H1 (cell line): ENCODE results near the gene TPBG. TPM values are rescaled to one million over a fixed set of nuclear protein-coding genes. Genes with fewer than 3 reads are reported as not detected.

Experiments used
- CTCF ChIA-PET: fragments of 300-600 bp; sonication (Branson Sonifier 250); formaldehyde crosslinking; loops from one replicate; lab custom pipeline; 2021; ENCODE audit not compliant: partially characterized antibody; lab: Charles Lee
- POLR2A ChIA-PET: fragments of 300-600 bp; sonication (Branson Sonifier 250); formaldehyde crosslinking; loops from one replicate; lab custom pipeline; 2021; ENCODE audit warnings: inconsistent platforms; ENCODE audit not compliant: partially characterized antibody; lab: Charles Lee
- DNase-seq, 2 experiments: peaks; one replicate each; pipeline versions ENCODE4 v3.0.0 to v3.0.0-alpha.2; 2010 to 2022; ENCODE audit warnings: low spot score in 2 of 2, low read depth in 1 of 2, mixed read lengths in 1 of 2
- FAIRE-seq: peaks from 2 replicates; lab custom pipeline; 2011; peaks lifted over from hg19 to GRCh38; lab: Jason Lieb, UNC
- H2AFZ ChIP-seq: 2 replicates; pipeline ENCODE4 v1.8.1; 2012; ENCODE audit warnings: low read length, inconsistent platforms
- H2AK5ac ChIP-seq: 2 replicates; pipeline ENCODE4 v1.6.1; 2013; ENCODE audit warnings: low read depth, low read length
- H2BK120ac ChIP-seq: replicated peaks from 2 replicates; pipeline ENCODE3; 2013; ENCODE audit warnings: low read depth, low read length, inconsistent platforms
- H2BK12ac ChIP-seq: 2 replicates; pipeline ENCODE4 v1.6.1; 2013; ENCODE audit warnings: low read depth, low read length
- H2BK15ac ChIP-seq: 2 replicates; pipeline ENCODE4 v1.6.1; 2013; ENCODE audit warnings: low read length
- H2BK20ac ChIP-seq: 2 replicates; pipeline ENCODE4 v1.6.1; 2013; ENCODE audit warnings: low read length
- H2BK5ac ChIP-seq: 2 replicates; pipeline ENCODE4 v1.6.1; 2013; ENCODE audit warnings: low read depth, low read length
- H3K14ac ChIP-seq: 2 replicates; pipeline ENCODE4 v1.6.1; 2013; ENCODE audit warnings: inconsistent platforms; ENCODE audit not compliant: insufficient read length
- H3K18ac ChIP-seq: 2 replicates; pipeline ENCODE4 v1.6.1; 2013; ENCODE audit warnings: low read length; ENCODE audit errors: extremely low read depth
- H3K23ac ChIP-seq: 2 replicates; pipeline ENCODE4 v1.6.1; 2013; ENCODE audit warnings: inconsistent platforms; ENCODE audit not compliant: insufficient read length
- H3K23me2 ChIP-seq: 2 replicates; pipeline ENCODE4 v1.6.1; 2013; ENCODE audit warnings: low read depth, low read length
- H3K27ac ChIP-seq: 2 replicates; pipeline ENCODE4 v1.6.1; 2011; ENCODE audit warnings: low read depth, low read length, inconsistent platforms
- H3K27me3 ChIP-seq, 4 experiments: replicated peaks in 1 of 4; 1 replicate in 1 of 4; 2 replicates in 3 of 4; pipeline versions ENCODE4 v1.6.1 to v1.8.1; 2011 to 2013; ENCODE audit warnings: low read length in 3 of 4, mild to moderate bottlenecking in 3 of 4, inconsistent platforms in 2 of 4, mixed read lengths in 2 of 4, moderate library complexity in 1 of 4; ENCODE audit not compliant: control insufficient read depth in 3 of 4, insufficient read depth in 3 of 4; ENCODE audit errors: extremely low read depth in 1 of 4
- H3K36me3 ChIP-seq, 4 experiments: 2 replicates each; pipeline versions ENCODE4 v1.6.1 to v1.8.1; 2011 to 2013; ENCODE audit warnings: mild to moderate bottlenecking in 4 of 4, low read length in 3 of 4, moderate library complexity in 2 of 4, control low read depth in 1 of 4, inconsistent platforms in 1 of 4; ENCODE audit not compliant: insufficient read depth in 4 of 4, control insufficient read depth in 2 of 4
- H3K4ac ChIP-seq: replicated peaks from 2 replicates; pipeline ENCODE3; 2013; ENCODE audit warnings: low read length, low read depth, mixed read lengths, inconsistent platforms; ENCODE audit not compliant: insufficient read length
- H3K4me1 ChIP-seq, 4 experiments: replicated peaks in 1 of 4; 1 replicate in 1 of 4; 2 replicates in 3 of 4; pipeline versions ENCODE4 v1.6.1 to v1.8.1; 2011 to 2013; ENCODE audit warnings: low read length in 3 of 4, inconsistent platforms in 2 of 4, mixed read lengths in 1 of 4; ENCODE audit not compliant: insufficient read depth in 4 of 4, control insufficient read depth in 3 of 4
- H3K4me2 ChIP-seq, 2 experiments: 2 replicates each; pipeline versions ENCODE4 v1.6.1 to v1.8.1; 2011 to 2013; ENCODE audit warnings: low read depth in 2 of 2, low read length in 2 of 2, control low read depth in 1 of 2, inconsistent platforms in 1 of 2, mild to moderate bottlenecking in 1 of 2; ENCODE audit not compliant: insufficient read depth in 1 of 2
- H3K4me3 ChIP-seq, 4 experiments: fragments of 200-600, 300-600 bp in 1 of 4; sonication (generic), shearing (Covaris generic), sonication (Bioruptor Twin) in 1 of 4; 2 replicates each; pipeline versions ENCODE4 v1.5.1 to v1.8.1; 2011 to 2016; ENCODE audit warnings: low read length in 4 of 4, low read depth in 3 of 4, control low read depth in 2 of 4, inconsistent platforms in 2 of 4, mild to moderate bottlenecking in 2 of 4, mixed read lengths in 1 of 4, moderate library complexity in 1 of 4; ENCODE audit not compliant: insufficient read depth in 2 of 4; ENCODE audit errors: extremely low read depth in 1 of 4
- H3K56ac ChIP-seq: replicated peaks from 2 replicates; pipeline ENCODE3; 2013; ENCODE audit warnings: low read depth, mild to moderate bottlenecking, mixed read lengths, low read length, inconsistent platforms; ENCODE audit not compliant: insufficient read length
- H3K79me1 ChIP-seq: 2 replicates; pipeline ENCODE4 v1.6.1; 2013; ENCODE audit warnings: low read depth, low read length, control low read depth
- H3K79me2 ChIP-seq, 2 experiments: 2 replicates each; pipeline versions ENCODE4 v1.6.1 to v1.8.1; 2012 to 2013; ENCODE audit warnings: low read length in 2 of 2, mild to moderate bottlenecking in 2 of 2, inconsistent platforms in 1 of 2; ENCODE audit not compliant: insufficient read depth in 2 of 2, control insufficient read depth in 1 of 2
- H3K9ac ChIP-seq, 4 experiments: replicated peaks in 1 of 4; 1 replicate in 1 of 4; 2 replicates in 3 of 4; pipeline versions ENCODE4 v1.6.1 to v1.8.1; 2011 to 2013; ENCODE audit warnings: low read depth in 3 of 4, low read length in 3 of 4, control low read depth in 2 of 4, mild to moderate bottlenecking in 2 of 4, moderate library complexity in 2 of 4, inconsistent platforms in 1 of 4; ENCODE audit errors: extremely low read depth in 1 of 4
- H3K9me3 ChIP-seq, 2 experiments: 2 replicates each; pipeline versions ENCODE4 v1.6.1 to v1.8.1; 2012 to 2013; ENCODE audit warnings: mild to moderate bottlenecking in 2 of 2, moderate library complexity in 2 of 2, control low read depth in 1 of 2, inconsistent platforms in 1 of 2, low read depth in 1 of 2, low read length in 1 of 2, mixed read lengths in 1 of 2; ENCODE audit not compliant: insufficient read depth in 2 of 2
- H4K20me1 ChIP-seq, 2 experiments: replicated peaks in 1 of 2; 2 replicates each; pipeline versions ENCODE3 to v1.8.1; 2011 to 2013; ENCODE audit warnings: inconsistent platforms in 2 of 2, low read length in 2 of 2, mild to moderate bottlenecking in 1 of 2; ENCODE audit not compliant: insufficient read depth in 2 of 2, control insufficient read depth in 1 of 2
- H4K5ac ChIP-seq: 2 replicates; pipeline ENCODE4 v1.6.1; 2013; ENCODE audit warnings: low read length, low read depth, mixed read lengths, inconsistent platforms; ENCODE audit not compliant: insufficient read length
- H4K8ac ChIP-seq: 2 replicates; pipeline ENCODE4 v1.8.0; 2013; ENCODE audit warnings: mild to moderate bottlenecking, moderate library complexity, low read length, inconsistent platforms; ENCODE audit not compliant: insufficient read depth; ENCODE audit errors: extremely low read depth
- H4K91ac ChIP-seq: replicated peaks from 2 replicates; pipeline ENCODE3; 2013; ENCODE audit warnings: low read length, mixed read lengths, inconsistent platforms; ENCODE audit not compliant: insufficient read length
- CBX8 ChIP-seq: fragments of 300-800, 300-1000 bp; sonication (generic); IDR thresholded peaks from 2 replicates; pipeline ENCODE4 v1.7.1; 2016; ENCODE audit warnings: low read depth, low read length, borderline replicate concordance
- HDAC2 ChIP-seq, 2 experiments: fragments of 300-600 bp in 1 of 2; sonication (generic) in 1 of 2; IDR thresholded peaks; 2 replicates each; pipeline ENCODE4 v1.6.1; 2011 to 2012; ENCODE audit warnings: low read depth in 2 of 2, low read length in 2 of 2, mild to moderate bottlenecking in 2 of 2, moderate library complexity in 2 of 2, borderline replicate concordance in 1 of 2, inconsistent platforms in 1 of 2
- SAP30 ChIP-seq: fragments of 300-600 bp; sonication (generic); IDR thresholded peaks from 2 replicates; pipeline ENCODE4 v1.7.1; 2012; ENCODE audit warnings: low read length, moderate library complexity, mild to moderate bottlenecking, inconsistent platforms; ENCODE audit not compliant: insufficient read depth, insufficient replicate concordance
- SP4 ChIP-seq: IDR thresholded peaks from 2 replicates; pipeline ENCODE4 v1.6.1; 2012; ENCODE audit warnings: low read length, inconsistent platforms
- SRF ChIP-seq: IDR thresholded peaks from 2 replicates; pipeline ENCODE4 v1.6.1; 2011; ENCODE audit warnings: mild to moderate bottlenecking, low read depth, low read length, moderate library complexity
- WGBS, 2 experiments: shearing (Covaris generic) in 1 of 2; methylation state at CpG; one replicate each; pipeline versions ENCODE4 v1.1.6 to v1.1.7; 2013 to 2015; ENCODE audit warnings: low lambda C conversion rate in 2 of 2, mixed read lengths in 2 of 2, inconsistent platforms in 1 of 2, low coverage in 1 of 2, missing lambda C conversion rate in 1 of 2; ENCODE audit not compliant: insufficient replicate concordance in 2 of 2, insufficient coverage in 1 of 2, insufficient read length in 1 of 2; ENCODE audit errors: extremely low coverage in 1 of 2, missing lambda C conversion rate in 1 of 2; 5-methylcytosine and 5-hydroxymethylcytosine counted together
- polyA plus RNA-seq, 7 experiments: library from polyadenylated mRNA; depleted of rRNA in 3 of 7; stranded (reverse) in 5 of 7; unstranded in 2 of 7; fragments of >200 nt in 5 of 7; fragments of 200-250 nt in 2 of 7; gene quantifications; 1 replicate in 5 of 7; 2 replicates in 1 of 7; 4 replicates in 1 of 7; pipeline versions ENCODE4 v1.2.1 to v1.2.3, GENCODE V29; 2011 to 2013; ENCODE audit warnings: missing spikeins in 2 of 7, mixed read lengths in 2 of 7
- total RNA-seq: library from RNA; stranded (reverse); fragmentation: NEBNext Ultra II Directional; extraction: Animal tissue kit (Norgen Biotek cat#: 25700); gene quantifications from 2 replicates; pipeline ENCODE4 v1.2.1, GENCODE V29; 2021
- TF ChIP-seq, protein P1 (sequence below): IDR thresholded peaks from 2 replicates; pipeline ENCODE4 v1.6.1; 2011; ENCODE audit warnings: low read depth, mild to moderate bottlenecking, low read length; ENCODE audit not compliant: insufficient read depth

Gene TPBG
- total and polyA plus RNA-seq, 2 of the 8 experiments (the other 6 are each of a cell fraction or from before 2014, with no cell fraction given), result 28.4 to 33.6 TPM

DNA sequence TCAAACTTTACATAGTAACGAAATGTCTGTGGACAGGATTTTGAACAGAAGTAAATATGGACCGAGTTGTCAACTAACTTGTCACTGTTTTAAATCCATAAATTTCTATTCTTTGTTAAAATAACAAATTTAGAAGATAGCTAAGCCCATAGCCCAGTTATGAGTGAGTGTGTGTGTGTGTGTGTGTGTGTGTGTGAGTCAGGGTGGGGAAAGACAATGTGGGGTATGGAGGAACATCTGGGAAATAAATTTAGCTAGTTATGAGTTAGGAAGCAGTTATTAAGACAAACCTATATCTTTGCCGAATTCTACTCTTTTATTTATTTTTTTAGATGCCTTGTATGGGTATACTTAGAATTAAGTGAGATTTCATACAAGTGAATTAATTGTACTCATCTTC, 9.0 kb downstream of the TPBG start:
- no peak overlapping the region for H3K9ac ChIP-seq
- H3K79me2 ChIP-seq, result peaks cover 0 to under 1% of the 10 kb centered on the region in 2 experiments; a peak in 2 of 4 replicates
- H3K4me2 ChIP-seq, result no peak overlapping the region
- H2BK120ac ChIP-seq, result no peak overlapping the region
- DNase-seq (no peak), FAIRE-seq (no peak)
- no peak overlapping the region for H4K91ac ChIP-seq
- peaks cover 0 to 2% (median 0%) of the 10 kb centered on the region in 4 experiments; a peak in 1 of 7 replicates for H3K4me1 ChIP-seq
- H2BK20ac ChIP-seq, result no peak overlapping the region
- H4K8ac ChIP-seq, result no peak overlapping the region
- WGBS, 2 experiments, result 94% methylated on average over 3 of the region's 3 CpGs; no CpG with 5 or more reads in 1 of the 2 experiments
- H3K23me2 ChIP-seq, result no peaks in the 10 kb centered on the region
- no peak overlapping the region for H4K5ac ChIP-seq
- H3K23ac ChIP-seq, result no peak overlapping the region
- H3K56ac ChIP-seq, result no peak overlapping the region
- H2BK12ac ChIP-seq, result no peak overlapping the region
- no peak overlapping the region for H2BK5ac ChIP-seq
- no peak overlapping the region for H3K4me3 ChIP-seq
- H3K36me3 ChIP-seq, result no peaks in the 10 kb centered on the region; a peak in 1 of 8 replicates
- H3K14ac ChIP-seq, result no peak overlapping the region
- H3K18ac ChIP-seq, result no peak overlapping the region
- H3K9me3 ChIP-seq, result peaks cover 3 to 8% of the 10 kb centered on the region in 2 experiments; a peak in 2 of 4 replicates
- no peaks in the 10 kb centered on the region for H4K20me1 ChIP-seq
- no peak overlapping the region for H2AFZ ChIP-seq
- CTCF ChIA-PET, result interaction anchor here (1.0 to 1.3 kb wide), 2 partner anchors 9 to 693 kb away, joined by 4 to 5 read pairs; partner anchors contain the start of gene UBE3D
- POLR2A ChIA-PET, result no interaction called here
- no peak overlapping the region for H2BK15ac ChIP-seq
- no peak overlapping the region for H2AK5ac ChIP-seq
- no peaks in the 10 kb centered on the region for H3K27me3 ChIP-seq
- no peak overlapping the region for H3K4ac ChIP-seq
- no peak overlapping the region for H3K27ac ChIP-seq
- no peaks in the 10 kb centered on the region for H3K79me1 ChIP-seq
- no peak for TF ChIP-seq HDAC2 (IDR thresholded peaks at IDR 0.05; ENCODE audit: borderline replicate concordance in 1 of 2, low read depth in 2 of 2, low read length in 2 of 2)
- TF ChIP-seq CBX8, result no peak
- TF ChIP-seq SP4, result no peak
- no peak for TF ChIP-seq SRF
- no peak for TF ChIP-seq SAP30
- TF ChIP-seq, protein P1, sequence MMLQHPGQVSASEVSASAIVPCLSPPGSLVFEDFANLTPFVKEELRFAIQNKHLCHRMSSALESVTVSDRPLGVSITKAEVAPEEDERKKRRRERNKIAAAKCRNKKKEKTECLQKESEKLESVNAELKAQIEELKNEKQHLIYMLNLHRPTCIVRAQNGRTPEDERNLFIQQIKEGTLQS, result no peak
